Lung (tissue), 12 donors: ENCODE results near the gene C1orf167. TPM values are rescaled to one million over a fixed set of nuclear protein-coding genes. Genes with fewer than 3 reads are reported as not detected.

Source experiments
- ATAC-seq: fragments of 200-7000 bp; cut with Tn5 transposase; one replicate; pipeline ENCODE4 v1.9.1; 2020; ENCODE audit warnings: moderate number of reproducible peaks; ENCODE audit not compliant: insufficient read depth, low FRiP score
- DNase-seq, 3 donors: peaks; one replicate each; pipeline ENCODE4 v3.0.0-alpha.2; 2013 to 2017
- H3K27ac ChIP-seq, 2 donors: one replicate each; pipeline ENCODE4 v1.5.1; 2013; ENCODE audit warnings: mild to moderate bottlenecking in 2 of 2, moderate library complexity in 2 of 2, control low read depth in 1 of 2, inconsistent platforms in 1 of 2, low read depth in 1 of 2, low read length in 1 of 2
- H3K27me3 ChIP-seq, 3 donors: one replicate each; pipeline ENCODE4 v1.5.1; 2013; ENCODE audit warnings: low read length in 2 of 3; ENCODE audit not compliant: control insufficient read depth in 3 of 3, insufficient read depth in 3 of 3
- H3K36me3 ChIP-seq, 4 donors: one replicate each; pipeline ENCODE4 v1.5.1; 2013; ENCODE audit warnings: low read length in 4 of 4, mild to moderate bottlenecking in 1 of 4, moderate library complexity in 1 of 4; ENCODE audit not compliant: control insufficient read depth in 4 of 4, insufficient read depth in 4 of 4
- H3K4me1 ChIP-seq, 5 donors: one replicate each; pipeline ENCODE4 v1.5.1; 2013; ENCODE audit warnings: low read length in 5 of 5, mild to moderate bottlenecking in 2 of 5, moderate library complexity in 1 of 5; ENCODE audit not compliant: control insufficient read depth in 5 of 5, insufficient read depth in 5 of 5
- H3K4me3 ChIP-seq: one replicate; pipeline ENCODE4 v1.5.1; 2013; ENCODE audit warnings: mild to moderate bottlenecking, control low read depth, moderate library complexity
- H3K9ac ChIP-seq, 2 donors: one replicate each; pipeline ENCODE4 v1.5.1; 2013; ENCODE audit warnings: low read length in 2 of 2, control low read depth in 1 of 2; ENCODE audit not compliant: insufficient read depth in 1 of 2
- H3K9me3 ChIP-seq, 4 donors: one replicate each; pipeline ENCODE4 v1.5.1; 2013; ENCODE audit warnings: low read length in 3 of 4, mild to moderate bottlenecking in 1 of 4, moderate library complexity in 1 of 4; ENCODE audit not compliant: control insufficient read depth in 4 of 4, insufficient read depth in 3 of 4
- CTCF ChIP-seq: IDR thresholded peaks from 2 replicates; pipeline ENCODE4 v1.5.1; 2012; ENCODE audit warnings: mild to moderate bottlenecking; ENCODE audit errors: control extremely low read depth, extremely low read depth
- WGBS, 2 donors: extraction: QIAGEN DNeasy Blood & Tissue Kit; methylation state at CpG; one replicate each; pipeline ENCODE4 v1.1.7; 2013; 5-methylcytosine and 5-hydroxymethylcytosine counted together
- polyA plus RNA-seq, 2 donors: library from polyadenylated mRNA; stranded (reverse); fragments of 200-250 nt; gene quantifications; one replicate each; pipeline ENCODE4 v1.2.1, GENCODE V29; 2013
- total RNA-seq, 2 donors: library from RNA; depleted of rRNA in 1 of 2; stranded (reverse); fragments of >200 nt in 1 of 2; gene quantifications; one replicate each; pipeline ENCODE4 v1.2.1, GENCODE V29; 2014 to 2021
- donor health status: control.
- donor health status: control.
- donor health status: Bipolar disorder and iron deficiency.
- donor health status: healthy.
- donor health status: DM: yes; HTN: yes; CAD: no.

C1orf167 gene
- total and polyA plus RNA-seq, 4 donors: 0.91 to 11.3 (median 9.1) TPM

- Histone ChIP-seq H3K9ac (no peak overlapping the region), H3K4me1 (peaks cover 0 to 2% (median 0%) of the 10 kb centered on the region in 5 donors), H3K9me3 (peaks cover 0 to 2% (median 0%) of the 10 kb centered on the region in 4 donors), H3K4me3 (no peak overlapping the region), H3K27me3 (no peaks in the 10 kb centered on the region), H3K36me3 (no peaks in the 10 kb centered on the region), H3K27ac (no peak overlapping the region)
- no peak for ATAC-seq
- DNase-seq: no peak
- TF ChIP-seq CTCF: no peak
- WGBS, 2 donors: 85 to 90% methylated on average over 24 of the region's 24 CpGs
Measured at GRCh38 chr1:11714831-11715575, 47.0 kb upstream of the C1orf167 start.

- peaks cover 0 to 2% (median 0%) of the 10 kb centered on the region in 4 donors for H3K9me3 ChIP-seq
- no peaks in the 10 kb centered on the region for H3K36me3 ChIP-seq
- peak; percentile 73 to 79 (median 73) for DNase-seq
- WGBS, 2 donors: 3 to 4% methylated on average over 43 to 44 of the region's 44 CpGs
- ATAC-seq: peak; percentile 78
- peak; percentile 92 for TF ChIP-seq CTCF
- peak overlapping the region; percentile 12 for H3K4me3 ChIP-seq
- H3K9ac ChIP-seq: no peak overlapping the region
- H3K4me1 ChIP-seq: peaks cover 0 to 7% (median 4%) of the 10 kb centered on the region in 5 donors
- H3K27ac ChIP-seq: peak overlapping the region in 1 of 2 donors; percentile 84
- no peaks in the 10 kb centered on the region for H3K27me3 ChIP-seq
Measured at GRCh38 chr1:11719313-11720032, 42.5 kb upstream of the C1orf167 start.

DNA sequence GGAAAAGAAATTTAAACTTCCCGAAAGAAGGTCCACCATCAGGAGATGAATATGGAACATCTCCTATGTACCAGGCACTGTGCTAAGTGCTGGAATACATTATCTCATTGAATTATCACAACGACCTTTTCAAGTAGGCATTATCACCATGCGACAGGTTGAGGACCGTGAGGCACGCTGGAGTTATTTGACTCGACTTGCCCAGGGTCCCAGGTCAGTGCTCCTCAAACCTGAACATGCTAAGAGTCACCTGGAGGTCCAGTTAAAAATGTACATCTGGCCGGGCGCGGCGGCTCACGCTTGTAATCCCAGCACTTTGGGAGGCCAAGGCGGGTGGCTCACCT is 42.0 kb upstream of the C1orf167 start:
- 72 to 82% methylated on average over 12 of the region's 12 CpGs for WGBS, 2 donors
- Histone ChIP-seq H3K9me3 (peaks cover 0 to 2% (median 0%) of the 10 kb centered on the region in 4 donors), H3K4me3 (no peak overlapping the region), H3K27me3 (no peaks in the 10 kb centered on the region), H3K4me1 (peaks cover 0 to 7% (median 4%) of the 10 kb centered on the region in 5 donors), H3K9ac (no peak overlapping the region), H3K27ac (no peak overlapping the region), H3K36me3 (no peaks in the 10 kb centered on the region)
- no peak for TF ChIP-seq CTCF
- no peak for ATAC-seq
- DNase-seq: no peak
